SK-N-SH (cell line): ENCODE results near the gene NPVF. TPM values are rescaled to one million over a fixed set of nuclear protein-coding genes. Genes with fewer than 3 reads are reported as not detected.

Experiments used
- CTCF ChIA-PET: fragments of 300-600, 350-600 bp; formaldehyde crosslinking; extraction: SDS; loops from one replicate; lab custom pipeline; 2021; lab: Yijun Ruan, JAX
- POLR2A ChIA-PET: fragments of 350-600 bp; sonication (Branson Sonifier 250); formaldehyde crosslinking; extraction: SDS; loops from one replicate; lab custom pipeline; 2020; ENCODE audit warnings: antibody characterized with exemption, inconsistent platforms; lab: Yijun Ruan, JAX
- DNase-seq: peaks from one replicate; pipeline ENCODE4 v3.0.0; 2012
- H2AFZ ChIP-seq: fragments of 200-600 bp; sonication (generic); 2 replicates; pipeline ENCODE4 v1.8.1; 2016; ENCODE audit warnings: antibody characterized with exemption, mild to moderate bottlenecking, low read depth
- H3F3A ChIP-seq: fragments of 200-600 bp; sonication (generic); replicated peaks from 2 replicates; pipeline ENCODE3; 2016; ENCODE audit warnings: antibody characterized with exemption, mild to moderate bottlenecking; ENCODE audit not compliant: insufficient read depth
- H3K27ac ChIP-seq, 2 experiments: fragments of 200-500 bp in 1 of 2; fragments of 200-600 bp in 1 of 2; sonication (Bioruptor generic) in 1 of 2; sonication (generic), shearing (Covaris generic) in 1 of 2; 2 replicates each; pipeline versions ENCODE4 v1.5.1 to v1.6.1; 2014 to 2016; ENCODE audit warnings: low read depth in 2 of 2, inconsistent platforms in 1 of 2, low read length in 1 of 2, mild to moderate bottlenecking in 1 of 2, mixed read lengths in 1 of 2
- H3K27me3 ChIP-seq: fragments of 200-600 bp; sonication (generic), shearing (Covaris generic); 2 replicates; pipeline ENCODE4 v1.6.1; 2016; ENCODE audit warnings: mixed run types; ENCODE audit not compliant: insufficient read depth
- H3K36me3 ChIP-seq, 2 experiments: fragments of 200-500 bp in 1 of 2; fragments of 200-600 bp in 1 of 2; sonication (Bioruptor generic) in 1 of 2; sonication (generic) in 1 of 2; replicated peaks in 1 of 2; 2 replicates each; pipeline versions ENCODE3 to v1.5.1; 2014 to 2016; ENCODE audit warnings: low read length in 1 of 2, mild to moderate bottlenecking in 1 of 2; ENCODE audit not compliant: insufficient read depth in 2 of 2, control insufficient read depth in 1 of 2
- H3K4me1 ChIP-seq, 2 experiments: fragments of 200-500 bp in 1 of 2; fragments of 200-600 bp in 1 of 2; sonication (Bioruptor generic) in 1 of 2; sonication (generic), shearing (Covaris generic) in 1 of 2; 2 replicates each; pipeline versions ENCODE4 v1.5.1 to v1.6.1; 2014 to 2016; ENCODE audit warnings: low read depth in 1 of 2, low read length in 1 of 2, mixed run types in 1 of 2; ENCODE audit not compliant: insufficient read depth in 2 of 2, control insufficient read depth in 1 of 2
- H3K4me2 ChIP-seq: fragments of 200-600 bp; sonication (generic), shearing (Covaris generic); 2 replicates; pipeline ENCODE4 v1.6.1; 2017; ENCODE audit warnings: mixed run types
- H3K4me3 ChIP-seq, 2 experiments: fragments of 200-500 bp in 1 of 2; fragments of 200-600 bp in 1 of 2; sonication (Bioruptor generic) in 1 of 2; sonication (generic), shearing (Covaris generic) in 1 of 2; 2 replicates each; pipeline versions ENCODE4 v1.5.1 to v1.8.1; 2014 to 2016; ENCODE audit warnings: low read depth in 2 of 2, inconsistent platforms in 1 of 2, low read length in 1 of 2, mild to moderate bottlenecking in 1 of 2, mixed read lengths in 1 of 2, moderate library complexity in 1 of 2
- H3K79me2 ChIP-seq: fragments of 200-600 bp; sonication (generic); 2 replicates; pipeline ENCODE4 v1.8.1; 2017; ENCODE audit warnings: mild to moderate bottlenecking; ENCODE audit not compliant: insufficient read depth
- H3K9ac ChIP-seq: fragments of 200-600 bp; sonication (generic); 2 replicates; pipeline ENCODE4 v1.6.1; 2017; ENCODE audit warnings: mixed run types
- H3K9me2 ChIP-seq: fragments of 200-600 bp; sonication (generic); 2 replicates; pipeline ENCODE4 v1.6.1; 2017; ENCODE audit warnings: mixed run types
- H3K9me3 ChIP-seq: fragments of 200-600 bp; sonication (generic); 2 replicates; pipeline ENCODE4 v1.6.1; 2017; ENCODE audit warnings: mixed run types, mild to moderate bottlenecking, moderate library complexity
- H4K20me1 ChIP-seq: fragments of 200-600 bp; sonication (generic); 2 replicates; pipeline ENCODE4 v1.6.1; 2017; ENCODE audit warnings: mild to moderate bottlenecking, mixed run types; ENCODE audit not compliant: insufficient read depth
- CHD2 ChIP-seq: fragments of 150-350 bp; IDR thresholded peaks from 2 replicates; pipeline ENCODE4 v1.6.1; 2018; ENCODE audit warnings: low read length; ENCODE audit not compliant: partially characterized antibody
- CTCF ChIP-seq: fragments of 200-600 bp; sonication (generic); IDR thresholded peaks from 2 replicates; pipeline ENCODE4 v1.6.1; 2017; ENCODE audit warnings: antibody characterized with exemption, mild to moderate bottlenecking, moderate library complexity
- EP300 ChIP-seq, 2 experiments: IDR thresholded peaks; 2 replicates each; pipeline versions ENCODE4 v1.4.0 to v1.6.1; 2012; ENCODE audit warnings: borderline replicate concordance in 1 of 2, low read depth in 1 of 2, low read length in 1 of 2
- FOSL2 ChIP-seq: IDR thresholded peaks from 2 replicates; pipeline ENCODE4 v1.4.0; 2012; ENCODE audit warnings: low read depth, mild to moderate bottlenecking, moderate library complexity, borderline replicate concordance
- GABPA ChIP-seq: IDR thresholded peaks from 2 replicates; pipeline ENCODE4 v1.4.0; 2012; ENCODE audit warnings: low read depth, mild to moderate bottlenecking
- IRF3 ChIP-seq: fragments of 150-350 bp; IDR thresholded peaks from 2 replicates; pipeline ENCODE4 v1.6.1; 2016; ENCODE audit warnings: mild to moderate bottlenecking, low read depth, low read length
- MEF2A ChIP-seq: IDR thresholded peaks from 2 replicates; pipeline ENCODE4 v1.4.0; 2012; ENCODE audit warnings: low read depth, borderline replicate concordance
- NRF1 ChIP-seq: IDR thresholded peaks from 2 replicates; pipeline ENCODE4 v1.6.1; 2012; ENCODE audit warnings: low read depth, mild to moderate bottlenecking, low read length
- PBX3 ChIP-seq: IDR thresholded peaks from 2 replicates; pipeline ENCODE4; 2012
- RAD21 ChIP-seq: IDR thresholded peaks from 2 replicates; pipeline ENCODE4 v1.6.1; 2012; ENCODE audit warnings: mild to moderate bottlenecking, low read length
- RFX5 ChIP-seq: IDR thresholded peaks from 2 replicates; pipeline ENCODE4 v1.6.1; 2012; ENCODE audit warnings: mild to moderate bottlenecking, improper control_type of control experiment, low read length
- RXRA ChIP-seq: IDR thresholded peaks from 2 replicates; pipeline ENCODE4 v1.4.0; 2012; ENCODE audit warnings: low read depth, mild to moderate bottlenecking, borderline replicate concordance
- SIN3A ChIP-seq: IDR thresholded peaks from 2 replicates; pipeline ENCODE4 v1.6.1; 2012; ENCODE audit warnings: low read depth, mild to moderate bottlenecking, low read length, moderate library complexity, borderline replicate concordance
- SMC3 ChIP-seq: IDR thresholded peaks from 2 replicates; pipeline ENCODE4 v1.6.1; 2012; ENCODE audit warnings: low read depth, low read length, improper control_type of control experiment
- USF1 ChIP-seq: IDR thresholded peaks from 2 replicates; pipeline ENCODE4 v1.4.0; 2012; ENCODE audit warnings: low read depth, borderline replicate concordance
- USF2 ChIP-seq: fragments of 150-350 bp; IDR thresholded peaks from 2 replicates; pipeline ENCODE4 v1.6.1; 2017; ENCODE audit warnings: antibody characterized with exemption, low read length, low read depth, borderline replicate concordance
- WGBS: methylation state at CpG from one replicate; pipeline ENCODE4 v1.1.6; 2017; ENCODE audit warnings: low lambda C conversion rate; 5-methylcytosine and 5-hydroxymethylcytosine counted together
- polyA plus RNA-seq, 3 experiments: library from polyadenylated mRNA; depleted of rRNA; stranded (reverse); fragments of >200 nt; gene quantifications; 2 replicates each; pipeline ENCODE4 v1.2.3, GENCODE V29; 2012

The NPVF gene
- polyA plus RNA-seq, 1 of the 3 experiments (the other 2 are of a cell fraction) = not detected

GRCh38 chr7:25259487-25260243, 31.4 kb upstream of the NPVF start:
- no peak overlapping the region for H3K27ac ChIP-seq
- WGBS = 27% methylated on average over 13 of the region's 13 CpGs
- peaks cover 9% of the 10 kb centered on the region; the same call in 1 of the 2 replicates for H3K27me3 ChIP-seq
- H3F3A ChIP-seq = no peaks in the 10 kb centered on the region
- peak; percentile 79 for DNase-seq
- H3K9me2 ChIP-seq = no peaks in the 10 kb centered on the region
- ChIA-PET POLR2A (no interaction called here), CTCF (interaction anchor here (0.5 to 15.9 kb wide), 96 partner anchors 9 to 978 kb away, joined by 3 to 526 read pairs (median 4); partner anchors contain the start of gene NPVF)
- no peak overlapping the region for H3K9ac ChIP-seq
- no peaks in the 10 kb centered on the region for H4K20me1 ChIP-seq
- TF ChIP-seq CTCF (peak; percentile 94), NRF1 (no peak), SMC3 (peak; percentile 99), RAD21 (peak; percentile 99), MEF2A (no peak)
- H3K79me2 ChIP-seq = no peaks in the 10 kb centered on the region
- no peaks in the 10 kb centered on the region for H3K9me3 ChIP-seq
- H3K4me3 ChIP-seq = peak overlapping the region in 1 of 2 experiments; percentile 15; a peak in 1 of 4 replicates
- 0 out of 2 replicates have a peak overlapping the region, but pooled peaks have one; percentile 33 for H2AFZ ChIP-seq
- H3K4me1 ChIP-seq = peaks cover 0 to 4% of the 10 kb centered on the region in 2 experiments; a peak in 2 of 4 replicates
- H3K4me2 ChIP-seq = no peak overlapping the region
- H3K36me3 ChIP-seq = no peaks in the 10 kb centered on the region

GRCh38 chr7:25256333-25256819, 28.1 kb upstream of the NPVF start:
- POLR2A ChIA-PET = no interaction called here
- no peak overlapping the region for H3K4me3 ChIP-seq
- no peak overlapping the region for H3K9ac ChIP-seq
- CTCF ChIA-PET = interaction anchor here (0.7 to 15.9 kb wide), 8 partner anchors 39 to 598 kb away, joined by 3 to 526 read pairs (median 12); no protein-coding TSS in a partner anchor
- H3K27ac ChIP-seq = no peak overlapping the region
- peaks cover 0 to 4% of the 10 kb centered on the region in 2 experiments; a peak in 2 of 4 replicates for H3K4me1 ChIP-seq
- H4K20me1 ChIP-seq = no peaks in the 10 kb centered on the region
- no peaks in the 10 kb centered on the region for H3K36me3 ChIP-seq
- no peaks in the 10 kb centered on the region for H3K9me2 ChIP-seq
- no peak for DNase-seq
- H3F3A ChIP-seq = no peaks in the 10 kb centered on the region
- no peaks in the 10 kb centered on the region for H3K79me2 ChIP-seq
- H2AFZ ChIP-seq = no peak overlapping the region
- 30% methylated on average over 6 of the region's 6 CpGs for WGBS
- H3K4me2 ChIP-seq = no peak overlapping the region
- H3K9me3 ChIP-seq = no peaks in the 10 kb centered on the region
- peaks cover 7% of the 10 kb centered on the region; the same call in 1 of the 2 replicates for H3K27me3 ChIP-seq
- TF ChIP-seq MEF2A (no peak), SIN3A (no peak), CHD2 (no peak), PBX3 (no peak), IRF3 (no peak), FOSL2 (no peak), RXRA (no peak), NRF1 (no peak), RFX5 (no peak), USF1 (no peak), USF2 (no peak), GABPA (no peak), CTCF (no peak), EP300 (IDR thresholded peaks at IDR 0.05; ENCODE audit: borderline replicate concordance in 1 of 2, low read depth in 1 of 2, low read length in 1 of 2) (no peak)
